Mucosa of stomach (tissue), 1 donor: ENCODE measurements around the gene CCDC187.

Experiments
- H3K27me3 ChIP-seq: one replicate; pipeline ENCODE4 v1.7.0; 2013; ENCODE audit warnings: mild to moderate bottlenecking, low read length; ENCODE audit not compliant: control insufficient read depth, insufficient read depth
- H3K36me3 ChIP-seq: one replicate; pipeline ENCODE4 v1.7.0; 2013; ENCODE audit warnings: low read length; ENCODE audit not compliant: control insufficient read depth, insufficient read depth
- H3K4me1 ChIP-seq: one replicate; pipeline ENCODE4 v1.7.0; 2013; ENCODE audit warnings: mild to moderate bottlenecking, low read length; ENCODE audit not compliant: control insufficient read depth, insufficient read depth
- H3K4me3 ChIP-seq: one replicate; pipeline ENCODE4 v1.7.0; 2013; ENCODE audit warnings: low read length
- H3K9ac ChIP-seq: one replicate; pipeline ENCODE4 v1.7.0; 2013; ENCODE audit warnings: mild to moderate bottlenecking, low read length, moderate library complexity
- H3K9me3 ChIP-seq: one replicate; pipeline ENCODE4 v1.7.0; 2013; ENCODE audit warnings: mild to moderate bottlenecking, low read length, moderate library complexity; ENCODE audit not compliant: control insufficient read depth
- donor health status: Pancreatic carcinoma.

Gene CCDC187

GRCh38 chr9:136337416-136338395 lies 33.8 kb upstream of the CCDC187 start:
- Histone ChIP-seq H3K4me1 (peaks cover 10% of the 10 kb centered on the region), H3K9ac (no peak overlapping the region), H3K36me3 (no peaks in the 10 kb centered on the region), H3K4me3 (no peak overlapping the region), H3K9me3 (no peaks in the 10 kb centered on the region), H3K27me3 (peaks cover 6% of the 10 kb centered on the region)

- no peaks in the 10 kb centered on the region for H3K36me3 ChIP-seq
- no peak overlapping the region for H3K4me3 ChIP-seq
- H3K9me3 ChIP-seq, result no peaks in the 10 kb centered on the region
- H3K9ac ChIP-seq, result no peak overlapping the region
- peaks cover under 1% of the 10 kb centered on the region for H3K27me3 ChIP-seq
- peaks cover 2% of the 10 kb centered on the region for H3K4me1 ChIP-seq
Measured at GRCh38 chr9:136336881-136337280, 33.0 kb upstream of the CCDC187 start.

- Histone ChIP-seq H3K36me3 (no peaks in the 10 kb centered on the region), H3K4me3 (no peak overlapping the region), H3K9ac (no peak overlapping the region), H3K4me1 (no peaks in the 10 kb centered on the region), H3K9me3 (no peaks in the 10 kb centered on the region), H3K27me3 (no peaks in the 10 kb centered on the region)
Measured at GRCh38 chr9:136336156-136336870, 32.4 kb upstream of the CCDC187 start.

- Histone ChIP-seq H3K9ac (no peak overlapping the region), H3K36me3 (no peaks in the 10 kb centered on the region), H3K4me1 (no peaks in the 10 kb centered on the region), H3K27me3 (no peaks in the 10 kb centered on the region), H3K9me3 (no peaks in the 10 kb centered on the region), H3K4me3 (no peak overlapping the region)
Measured at GRCh38 chr9:136335296-136336155, 31.6 kb upstream of the CCDC187 start.

GRCh38 chr9:136334541-136334940 lies 30.6 kb upstream of the CCDC187 start:
- H3K4me1 ChIP-seq, result no peaks in the 10 kb centered on the region
- no peaks in the 10 kb centered on the region for H3K9me3 ChIP-seq
- no peak overlapping the region for H3K9ac ChIP-seq
- no peak overlapping the region for H3K4me3 ChIP-seq
- H3K36me3 ChIP-seq, result no peaks in the 10 kb centered on the region
- no peaks in the 10 kb centered on the region for H3K27me3 ChIP-seq

- Histone ChIP-seq H3K36me3 (no peaks in the 10 kb centered on the region), H3K9ac (no peak overlapping the region), H3K9me3 (no peaks in the 10 kb centered on the region), H3K4me3 (no peak overlapping the region), H3K4me1 (no peaks in the 10 kb centered on the region), H3K27me3 (no peaks in the 10 kb centered on the region)
Measured at GRCh38 chr9:136333486-136333885, 29.6 kb upstream of the CCDC187 start.

GRCh38 chr9:136333045-136333444 lies 29.2 kb upstream of the CCDC187 start:
- Histone ChIP-seq H3K4me1 (peaks cover 4% of the 10 kb centered on the region), H3K4me3 (no peak overlapping the region), H3K27me3 (peaks cover 4% of the 10 kb centered on the region), H3K36me3 (no peaks in the 10 kb centered on the region), H3K9ac (no peak overlapping the region), H3K9me3 (no peaks in the 10 kb centered on the region)

GRCh38 chr9:136332482-136332983 lies 28.6 kb upstream of the CCDC187 start:
- no peaks in the 10 kb centered on the region for H3K36me3 ChIP-seq
- no peak overlapping the region for H3K9ac ChIP-seq
- H3K27me3 ChIP-seq, result peaks cover 4% of the 10 kb centered on the region
- H3K4me1 ChIP-seq, result peaks cover 6% of the 10 kb centered on the region
- no peaks in the 10 kb centered on the region for H3K9me3 ChIP-seq
- no peak overlapping the region for H3K4me3 ChIP-seq

GRCh38 chr9:136331556-136332481 lies 27.9 kb upstream of the CCDC187 start:
- H3K4me1 ChIP-seq, result peaks cover 8% of the 10 kb centered on the region

GRCh38 chr9:136331030-136331429 lies 27.1 kb upstream of the CCDC187 start:
- Histone ChIP-seq H3K9ac (no peak overlapping the region), H3K36me3 (no peaks in the 10 kb centered on the region), H3K4me1 (peaks cover 16% of the 10 kb centered on the region), H3K4me3 (no peak overlapping the region), H3K27me3 (peaks cover 8% of the 10 kb centered on the region), H3K9me3 (no peaks in the 10 kb centered on the region)

More at GRCh38 chr9:136331556-136332481, 27.9 kb upstream of the CCDC187 start:
- no peaks in the 10 kb centered on the region for H3K36me3 ChIP-seq
- H3K4me3 ChIP-seq, result no peak overlapping the region
- H3K9me3 ChIP-seq, result no peaks in the 10 kb centered on the region
- H3K9ac ChIP-seq, result no peak overlapping the region
- peaks cover 6% of the 10 kb centered on the region for H3K27me3 ChIP-seq
